HG03432 (cell line): ENCODE measurements around the gene KCNC1.

ENCODE experiments used
- ATAC-seq: cut with Tn5 transposase; IDR thresholded peaks from one replicate; pipeline ENCODE4 v1.9.1; 2021; ENCODE audit warnings: mild to moderate bottlenecking, moderate library complexity; ENCODE audit not compliant: unreplicated experiment

The KCNC1 gene

GRCh38 chr11:17771841-17772401, 37.3 kb downstream of the KCNC1 start:
- ATAC-seq: no peak

- no peak for ATAC-seq
Measured at GRCh38 chr11:17772704-17773600, 38.4 kb downstream of the KCNC1 start.

- ATAC-seq: no peak
Measured at GRCh38 chr11:17773674-17774073, 39.1 kb downstream of the KCNC1 start.

- no peak for ATAC-seq
Measured at GRCh38 chr11:17774232-17775034, 39.9 kb downstream of the KCNC1 start.

GRCh38 chr11:17775035-17775348, 40.4 kb downstream of the KCNC1 start:
- no peak for ATAC-seq

DNA sequence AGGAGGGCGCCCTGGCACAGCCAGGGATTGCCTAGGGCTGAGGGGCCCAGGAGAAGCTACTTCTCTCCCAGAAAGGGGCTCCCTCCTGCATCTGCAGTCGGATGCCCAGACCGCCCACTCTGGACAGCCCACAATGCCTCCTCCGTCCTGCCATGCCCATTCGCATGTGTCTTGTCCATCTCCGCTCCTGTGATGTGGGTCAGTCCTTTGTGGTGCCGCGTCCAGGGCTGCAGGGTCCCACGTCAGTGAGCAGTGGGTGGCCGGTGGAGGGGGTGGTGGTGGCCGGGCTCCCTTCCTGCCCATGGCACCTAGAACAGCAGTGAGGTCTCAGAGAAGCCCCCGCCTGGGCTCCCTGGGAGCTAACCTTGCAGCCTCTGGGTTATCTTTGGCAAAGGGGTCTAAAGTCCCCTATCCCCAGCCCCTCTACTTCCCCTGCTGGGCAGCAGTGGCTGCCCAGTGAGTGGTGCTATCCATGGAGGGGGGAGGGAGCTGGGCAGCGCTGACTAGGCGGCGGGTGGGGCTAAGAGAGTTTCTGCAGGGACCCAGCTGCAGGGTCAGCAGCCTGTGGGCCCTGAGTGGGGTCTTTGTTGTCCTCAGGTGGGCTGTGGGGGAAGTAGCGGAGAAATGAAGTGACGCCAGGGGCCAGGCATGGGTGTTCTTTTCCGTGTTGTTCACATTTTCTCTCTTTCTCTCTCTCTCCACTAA, 41.1 kb downstream of the KCNC1 start:
- no peak for ATAC-seq

- no peak for ATAC-seq
Measured at GRCh38 chr11:17776212-17776875, 41.8 kb downstream of the KCNC1 start.

DNA sequence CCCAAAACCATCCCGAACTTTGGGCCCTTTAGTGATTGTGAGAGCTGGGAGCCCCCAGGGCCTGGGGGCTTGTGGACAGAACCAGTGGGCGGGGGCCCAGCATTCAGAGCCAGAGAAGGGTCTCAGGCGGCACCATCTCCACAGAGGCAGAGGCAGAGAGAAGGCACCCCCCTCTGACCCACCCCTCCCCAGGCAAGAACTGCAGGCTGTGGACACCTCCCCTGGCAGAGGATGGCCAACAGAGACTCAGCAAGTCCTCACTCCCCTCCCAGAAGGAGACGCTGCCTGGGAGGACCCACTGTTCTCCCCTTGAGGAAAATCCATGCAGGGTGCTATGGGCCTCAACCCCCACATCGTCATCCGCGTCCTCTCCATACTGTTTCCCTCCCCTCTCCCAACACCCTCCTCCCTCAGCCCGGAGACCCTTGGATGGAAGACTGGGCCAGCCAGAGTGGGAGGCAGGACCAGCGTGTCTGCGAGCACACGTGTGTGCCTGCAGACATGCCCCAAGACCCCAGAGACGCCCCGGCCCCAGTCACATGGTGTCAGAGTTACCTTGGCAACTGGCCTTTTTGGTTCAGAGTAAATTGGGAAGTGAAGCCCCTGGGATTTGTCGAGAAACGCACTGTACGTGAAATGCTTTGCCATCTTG, 42.6 kb downstream of the KCNC1 start:
- ATAC-seq: no peak

- no peak for ATAC-seq
Measured at GRCh38 chr11:17777738-17778091, 43.1 kb downstream of the KCNC1 start.

DNA sequence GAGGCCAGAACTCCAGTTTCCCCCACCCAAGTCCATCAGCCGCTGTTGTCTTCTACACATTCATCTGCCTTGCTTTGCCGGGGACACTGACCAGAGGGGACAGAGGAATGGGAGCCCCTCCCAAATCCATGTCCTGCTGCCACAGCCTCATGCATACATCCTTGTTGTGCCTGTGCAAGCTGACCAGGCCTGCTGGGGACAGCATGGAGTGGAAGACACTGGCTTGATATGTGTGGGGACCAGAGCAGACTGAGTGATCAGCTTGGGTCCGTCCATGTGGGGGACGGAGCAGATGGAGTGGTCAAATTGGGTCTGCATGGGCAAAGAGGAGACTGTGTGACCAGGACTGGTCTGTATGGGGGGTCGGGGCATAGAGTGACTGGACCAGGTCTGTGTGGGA, 43.8 kb downstream of the KCNC1 start:
- no peak for ATAC-seq

DNA sequence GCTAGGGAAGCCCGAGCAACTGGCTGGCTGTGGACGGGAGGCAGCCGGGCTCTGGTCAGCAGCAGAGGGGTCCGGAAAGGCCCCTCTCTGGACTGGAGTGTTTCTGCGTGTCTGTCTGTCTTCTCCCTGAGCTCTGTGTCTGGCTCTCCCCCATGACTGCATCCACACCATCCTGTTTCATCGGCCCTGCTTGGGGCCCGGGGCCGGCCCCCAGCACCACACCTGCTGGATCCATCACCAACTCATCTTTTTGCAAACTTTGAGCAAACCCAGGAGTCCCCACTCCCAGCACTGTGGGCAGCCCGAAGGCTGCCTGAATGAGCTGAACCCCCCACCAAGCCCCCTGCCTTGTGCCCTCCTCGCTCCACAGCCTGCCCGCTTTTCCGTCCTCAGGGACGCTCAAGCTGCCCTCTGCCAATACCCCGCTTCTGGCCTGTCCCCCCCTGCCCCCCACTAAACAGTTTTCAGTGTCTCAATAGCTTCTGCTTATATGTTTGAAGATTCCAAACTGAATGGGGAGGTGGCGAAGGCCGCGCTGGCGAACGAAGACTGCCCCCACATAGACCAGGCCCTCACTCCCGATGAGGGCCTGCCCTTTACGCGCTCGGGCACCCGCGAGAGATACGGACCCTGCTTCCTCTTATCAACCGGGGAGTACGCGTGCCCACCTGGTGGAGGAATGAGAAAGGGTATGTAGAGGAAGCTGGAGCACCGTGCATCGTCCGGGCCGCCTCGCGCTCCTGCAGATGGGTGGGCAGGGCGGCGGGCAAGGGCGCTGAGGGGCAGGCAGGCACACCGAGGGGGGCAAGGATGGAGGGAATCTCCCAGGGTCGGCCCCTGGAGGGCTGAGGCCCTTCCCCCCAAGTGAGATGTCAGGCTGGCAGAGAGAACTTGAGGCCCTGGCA, 44.6 kb downstream of the KCNC1 start:
- no peak for ATAC-seq

DNA sequence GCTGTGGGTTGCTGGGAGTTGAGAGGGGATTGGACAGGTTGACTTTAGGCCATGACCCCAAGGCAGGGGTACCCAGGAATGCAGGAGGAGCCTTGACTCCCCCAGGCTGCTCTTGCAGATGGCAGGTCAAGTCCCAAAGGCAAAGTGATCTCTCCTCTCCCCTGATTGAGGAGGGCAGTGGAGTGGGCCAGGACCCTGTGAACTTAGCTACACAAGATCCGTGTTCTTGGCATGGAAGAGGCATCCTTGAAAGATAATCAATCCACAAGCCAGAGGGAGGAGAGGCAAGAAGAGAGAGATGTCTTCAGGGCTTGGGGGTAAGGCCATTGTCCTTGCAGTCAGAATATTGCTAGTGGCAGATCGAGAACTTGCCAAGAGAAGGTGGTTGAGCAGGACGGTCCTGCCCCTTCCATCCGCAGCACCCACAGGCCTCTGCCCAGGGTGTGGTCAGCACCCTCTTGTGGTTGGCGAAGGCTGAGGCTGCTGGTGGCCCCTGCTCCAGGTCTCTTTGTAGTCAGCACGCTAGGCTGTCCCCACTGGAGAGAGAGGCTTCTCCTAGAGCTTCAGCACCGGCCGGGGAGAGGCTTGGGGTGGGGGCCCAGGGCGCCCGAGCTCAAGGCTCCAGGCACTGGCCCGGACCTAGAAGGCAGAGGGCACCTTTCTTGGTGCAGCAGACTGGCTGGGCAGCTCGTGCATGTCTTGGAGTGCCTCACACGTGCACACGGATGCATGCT, 45.4 kb downstream of the KCNC1 start:
- no peak for ATAC-seq

GRCh38 chr11:17780668-17781067, 46.1 kb downstream of the KCNC1 start:
- ATAC-seq: no peak

GRCh38 chr11:17781221-17781620, 46.6 kb downstream of the KCNC1 start:
- ATAC-seq: no peak

DNA sequence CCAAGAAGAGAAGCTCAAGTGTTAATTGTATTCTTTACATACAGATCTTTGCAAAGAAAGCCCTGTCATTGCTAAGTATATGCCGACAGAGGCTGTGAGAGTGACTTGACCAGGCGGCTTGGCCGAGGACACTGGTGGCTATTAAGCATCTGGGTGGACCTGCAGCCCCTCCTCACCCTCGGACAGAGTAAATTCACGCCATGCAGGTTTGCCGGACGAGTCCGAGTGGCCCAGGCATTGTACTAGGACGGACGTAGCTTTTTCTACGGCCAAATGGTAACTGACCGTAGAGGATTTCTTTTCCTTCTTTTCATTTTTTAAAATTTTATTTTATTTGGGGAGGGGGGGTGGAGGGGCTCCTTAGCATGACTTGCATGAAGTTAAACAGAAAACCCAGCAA, 47.0 kb downstream of the KCNC1 start:
- no peak for ATAC-seq

DNA sequence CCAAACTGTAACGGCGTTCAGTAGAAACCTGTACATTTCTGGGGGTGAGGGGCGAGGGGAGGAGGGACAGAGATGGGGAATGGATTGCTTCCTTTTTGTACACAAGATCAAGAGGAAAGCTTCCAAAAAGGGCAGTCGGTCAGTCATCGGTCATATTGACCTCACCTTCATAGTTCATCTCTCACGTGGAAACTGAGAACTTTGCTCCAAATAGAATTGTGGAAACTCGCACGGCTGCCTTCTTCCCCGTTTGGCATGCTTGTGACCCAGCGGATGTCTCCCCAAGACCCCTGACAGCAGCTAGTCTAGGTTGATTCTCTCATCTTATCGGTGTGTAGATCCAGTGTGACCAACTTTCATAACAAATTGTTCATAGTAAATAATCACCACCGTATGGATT, 47.6 kb downstream of the KCNC1 start:
- ATAC-seq: no peak

DNA sequence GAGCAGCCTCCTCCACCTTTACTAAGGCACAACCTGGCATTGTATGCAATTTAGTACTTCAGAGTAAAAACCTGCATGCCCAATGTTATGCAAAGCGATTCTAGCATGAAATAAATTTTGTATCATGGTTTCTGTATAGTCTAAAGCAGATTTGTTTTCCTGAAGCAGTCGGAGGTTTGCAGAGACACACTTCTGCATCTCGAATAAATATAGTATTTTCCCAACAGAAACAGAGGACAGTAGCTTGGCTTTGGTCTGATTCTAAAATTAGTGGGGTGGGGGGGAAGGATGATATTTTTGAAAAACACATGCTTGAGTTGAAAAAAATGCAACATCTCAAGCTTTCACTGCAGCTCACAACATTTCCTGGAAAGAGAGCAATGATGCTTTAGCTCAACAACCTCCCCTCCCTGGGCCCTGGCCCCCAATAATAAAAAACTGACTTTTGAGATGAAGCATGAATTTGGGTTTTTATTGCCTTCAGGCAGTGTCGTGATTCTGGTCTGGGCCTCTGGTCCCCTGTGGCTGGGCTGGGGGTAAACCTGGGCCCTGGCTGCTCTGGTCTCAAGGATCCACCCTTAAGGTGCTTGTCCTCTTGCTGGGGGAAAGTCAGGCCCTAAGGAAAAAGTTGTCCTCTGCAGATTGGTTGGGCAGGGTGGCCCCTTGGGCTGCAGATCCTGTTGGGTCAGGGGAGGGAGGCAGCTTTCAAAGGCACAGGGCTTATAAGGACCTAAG, 48.2 kb downstream of the KCNC1 start:
- no peak for ATAC-seq

GRCh38 chr11:17783878-17784277, 49.3 kb downstream of the KCNC1 start:
- ATAC-seq: no peak
